HG02678 (cell line): ENCODE results near the gene TFB2M.
"Not testable (repeated sequence)": the region's sequence is repeated elsewhere in the genome, so short reads cannot be mapped to it uniquely, and the experiment has no call there.

Experiments
- ATAC-seq: cut with Tn5 transposase; IDR thresholded peaks from one replicate; pipeline ENCODE4 v1.9.1; 2021; ENCODE audit warnings: mild to moderate bottlenecking, moderate library complexity; ENCODE audit not compliant: unreplicated experiment

Gene TFB2M

GRCh38 chr1:246566128-246566812 lies at the start of gene TFB2M, which contains the start of gene CNST:
TSS of gene TFB2M (minus strand) at chr1:246566261. CDS start at chr1:246566138, 123 bp downstream.
TSS of gene CNST (plus strand) at chr1:246566456. CDS start at chr1:246591563, 25,107 bp downstream.
- peak; percentile 93 for ATAC-seq

GRCh38 chr1:246613096-246613758 lies 47.2 kb upstream of the TFB2M start:
- ATAC-seq, result no peak

- no peak for ATAC-seq
These were observed 43.6 kb upstream of the TFB2M start for GRCh38 chr1:246609632-246610031.

- no peak for ATAC-seq
These were observed 42.7 kb upstream of the TFB2M start for GRCh38 chr1:246608616-246609376.

- no peak for ATAC-seq
These were observed 41.4 kb upstream of the TFB2M start for GRCh38 chr1:246607462-246607861.

- ATAC-seq, result not testable (repeated sequence)
These were observed 39.2 kb upstream of the TFB2M start for GRCh38 chr1:246605231-246605630.

GRCh38 chr1:246602194-246602593 lies 36.1 kb upstream of the TFB2M start:
- no peak for ATAC-seq

GRCh38 chr1:246600579-246600978 lies 34.5 kb upstream of the TFB2M start:
- ATAC-seq, result no peak

GRCh38 chr1:246599315-246599714 lies 33.3 kb upstream of the TFB2M start:
- no peak for ATAC-seq

GRCh38 chr1:246597971-246598370 lies 31.9 kb upstream of the TFB2M start:
- no peak for ATAC-seq

- ATAC-seq, result no peak
These were observed 31.3 kb upstream of the TFB2M start for GRCh38 chr1:246597340-246597739.

- ATAC-seq, result no peak
These were observed 29.1 kb upstream of the TFB2M start for GRCh38 chr1:246595146-246595545.

GRCh38 chr1:246592695-246593094 lies 26.6 kb upstream of the TFB2M start:
- no peak for ATAC-seq

- no peak for ATAC-seq
These were observed 25.9 kb upstream of the TFB2M start for GRCh38 chr1:246591958-246592357.

- ATAC-seq, result peak; percentile 96
These were observed 25.4 kb upstream of the TFB2M start for GRCh38 chr1:246591504-246591903.

GRCh38 chr1:246591047-246591446 lies 25.0 kb upstream of the TFB2M start:
- ATAC-seq, result peak; percentile 32

GRCh38 chr1:246589919-246590318 lies 23.9 kb upstream of the TFB2M start:
- ATAC-seq, result not testable (repeated sequence)

- no peak for ATAC-seq
These were observed 22.2 kb upstream of the TFB2M start for GRCh38 chr1:246588159-246588721.

- no peak for ATAC-seq
These were observed 21.5 kb upstream of the TFB2M start for GRCh38 chr1:246587606-246588005.

- no peak for ATAC-seq
These were observed 21.0 kb upstream of the TFB2M start for GRCh38 chr1:246587032-246587431.

GRCh38 chr1:246583448-246584185 lies 17.6 kb upstream of the TFB2M start:
- ATAC-seq, result no peak
